Naive thymus-derived CD4-positive, alpha-beta T cell (primary cell): Measurements from ENCODE around the gene STAP2. TPM values are rescaled to one million over a fixed set of nuclear protein-coding genes. Genes with fewer than 3 reads are reported as not detected.

ENCODE experiments used
- ATAC-seq: fragments of 150-1000 bp; cut with Tn5 transposase; 2 replicates; pipeline ENCODE4 v1.10.0; 2021; ENCODE audit warnings: mild to moderate bottlenecking, moderate library complexity
- CTCF ChIA-PET: fragments of 350-600 bp; sonication (Branson Sonifier 250); formaldehyde crosslinking; loops from one replicate; lab custom pipeline; 2021; ENCODE audit warnings: antibody characterized with exemption; lab: Charles Lee
- POLR2A ChIA-PET: fragments of 350-600 bp; sonication (Branson Sonifier 250); formaldehyde crosslinking; loops from one replicate; lab custom pipeline; 2021; ENCODE audit warnings: antibody characterized with exemption, inconsistent platforms; lab: Charles Lee
- DNase-seq, 9 donors: peaks; one replicate each; pipeline versions ENCODE4 v3.0.0 to v3.0.0-alpha.2; 2020 to 2022; ENCODE audit warnings: mixed read lengths in 1 of 9
- H3K27ac ChIP-seq: one replicate; pipeline ENCODE4 v1.7.0; 2013; ENCODE audit warnings: mild to moderate bottlenecking, low read depth, low read length, moderate library complexity
- H3K27me3 ChIP-seq, 2 donors: one replicate each; pipeline ENCODE4 v1.7.0; 2013; ENCODE audit warnings: low read length in 2 of 2, mild to moderate bottlenecking in 2 of 2, moderate library complexity in 2 of 2; ENCODE audit not compliant: control insufficient read depth in 2 of 2, insufficient read depth in 2 of 2
- H3K36me3 ChIP-seq, 3 experiments: 1 replicate in 2 of 3; 2 replicates in 1 of 3; pipeline ENCODE4 v1.7.0; 2013; ENCODE audit warnings: low read length in 3 of 3, mild to moderate bottlenecking in 3 of 3, moderate library complexity in 1 of 3; ENCODE audit not compliant: insufficient read depth in 3 of 3, control insufficient read depth in 2 of 3
- H3K4me1 ChIP-seq, 2 donors: one replicate each; pipeline ENCODE4 v1.7.0; 2013; ENCODE audit warnings: low read length in 2 of 2, mild to moderate bottlenecking in 2 of 2, moderate library complexity in 1 of 2; ENCODE audit not compliant: control insufficient read depth in 2 of 2, insufficient read depth in 2 of 2
- H3K4me3 ChIP-seq: 2 replicates; pipeline ENCODE4 v1.7.0; 2013; ENCODE audit warnings: mild to moderate bottlenecking, low read length
- H3K9me3 ChIP-seq, 3 experiments: 1 replicate in 2 of 3; 2 replicates in 1 of 3; pipeline ENCODE4 v1.7.0; 2013; ENCODE audit warnings: low read length in 3 of 3; ENCODE audit not compliant: control insufficient read depth in 2 of 3
- H3K27ac Mint-ChIP-seq, 9 donors: one replicate each; pipeline ENCODE4 v1.8.0; 2020 to 2022; ENCODE audit warnings: mixed read lengths in 9 of 9, mild to moderate bottlenecking in 8 of 9, moderate library complexity in 5 of 9, inconsistent platforms in 2 of 9
- H3K27me3 Mint-ChIP-seq, 5 donors: one replicate each; pipeline ENCODE4 v1.8.0; 2021 to 2022; ENCODE audit warnings: mixed read lengths in 5 of 5, mild to moderate bottlenecking in 1 of 5
- H3K36me3 Mint-ChIP-seq, 5 donors: one replicate each; pipeline ENCODE4 v1.8.0; 2020 to 2022; ENCODE audit warnings: mixed read lengths in 5 of 5, mild to moderate bottlenecking in 3 of 5, inconsistent platforms in 1 of 5
- H3K4me1 Mint-ChIP-seq, 7 donors: one replicate each; pipeline ENCODE4 v1.8.0; 2020 to 2022; ENCODE audit warnings: mixed read lengths in 7 of 7, mild to moderate bottlenecking in 3 of 7, inconsistent platforms in 1 of 7
- H3K4me3 Mint-ChIP-seq, 10 donors: one replicate each; pipeline ENCODE4 v1.8.0; 2020 to 2022; ENCODE audit warnings: mild to moderate bottlenecking in 10 of 10, mixed read lengths in 10 of 10, moderate library complexity in 6 of 10, inconsistent platforms in 2 of 10
- H3K9me3 Mint-ChIP-seq, 11 donors: one replicate each; pipeline ENCODE4 v1.8.0; 2020 to 2022; ENCODE audit warnings: mixed read lengths in 11 of 11, mild to moderate bottlenecking in 4 of 11, inconsistent platforms in 1 of 11, moderate library complexity in 1 of 11
- intact Hi-C, 2 donors: fragments of 100-400 bp; cut with micrococcal nuclease; formaldehyde crosslinking; loops; one replicate each; pipeline ENCODE4 v1.15.1; 2023
- polyA plus RNA-seq, 2 donors: library from polyadenylated mRNA; unstranded; fragments of 300-500 nt; fragmentation: Illumina TruSeq; gene quantifications; one replicate each; pipeline ENCODE4 v1.2.3, GENCODE V29; 2021
- total RNA-seq, 6 experiments: library from RNA in 5 of 6; stranded (reverse) in 5 of 6; gene quantifications; 1 replicate in 5 of 6; 2 replicates in 1 of 6; pipeline ENCODE4 v1.2.3 and lab custom pipeline; 2021 to 2026

Gene STAP2
- total and polyA plus RNA-seq, 7 experiments from 2014 or later: 2.4 to 11.8 (median 4.5) TPM

DNA sequence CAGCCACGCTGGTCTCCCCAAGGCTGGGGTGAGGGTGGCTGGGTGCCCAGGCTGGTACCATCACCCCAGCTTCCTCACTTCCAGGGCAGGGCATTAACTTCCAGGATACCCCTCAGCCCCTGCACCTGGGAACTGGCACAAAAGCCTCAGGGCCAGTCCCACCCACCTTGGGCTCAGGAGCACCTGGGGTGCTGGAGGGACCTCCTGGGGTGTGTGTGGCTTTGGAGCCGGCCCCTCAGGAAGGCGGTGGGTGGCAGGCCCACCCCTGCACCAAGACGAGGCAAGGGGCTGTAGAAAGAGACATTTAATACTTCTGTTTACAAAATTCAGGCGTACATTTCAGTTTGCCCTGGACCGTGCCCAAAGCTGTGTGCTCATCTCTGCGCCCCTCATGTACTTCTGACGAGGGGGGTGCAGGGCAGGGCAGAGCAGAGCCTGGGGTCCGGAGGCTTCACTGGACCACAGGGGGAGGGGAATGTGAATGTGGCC, 21.5 kb upstream of the STAP2 start:
- intact Hi-C loops: no loop called here
- Mint-ChIP-seq H3K9me3 (no peaks in the 10 kb centered on the region), H3K36me3 (peaks cover 0 to 10% (median 3%) of the 10 kb centered on the region in 5 donors), H3K4me3 (no peak overlapping the region), H3K27ac (no peak overlapping the region), H3K27me3 (no peaks in the 10 kb centered on the region), H3K4me1 (peaks cover 0 to 3% (median 0%) of the 10 kb centered on the region in 7 donors)
- POLR2A ChIA-PET: no interaction called here
- peaks cover 0 to 67% (median 2%) of the 10 kb centered on the region in 3 experiments for H3K36me3 ChIP-seq
- no peak overlapping the region for H3K27ac ChIP-seq
- no peaks in the 10 kb centered on the region for H3K4me1 ChIP-seq
- CTCF ChIA-PET: interaction anchor here (1.0 kb wide), 1 partner anchor 113 kb away, joined by 5 read pairs; the partner anchor contains the start of gene YJU2
- ATAC-seq (no peak), DNase-seq (no peak)
- no peaks in the 10 kb centered on the region for H3K27me3 ChIP-seq
- no peak overlapping the region for H3K4me3 ChIP-seq
- no peaks in the 10 kb centered on the region for H3K9me3 ChIP-seq

GRCh38 chr19:4359627-4360000, 21.0 kb upstream of the STAP2 start:
- H3K27me3 ChIP-seq: no peaks in the 10 kb centered on the region
- DNase-seq (no peak), ATAC-seq (no peak)
- POLR2A ChIA-PET: no interaction called here
- H3K36me3 Mint-ChIP-seq: peaks cover 0 to 10% (median 3%) of the 10 kb centered on the region in 5 donors
- H3K36me3 ChIP-seq: peaks cover 0 to 64% (median 0%) of the 10 kb centered on the region in 3 experiments
- no peaks in the 10 kb centered on the region for H3K4me1 ChIP-seq
- no peak overlapping the region for H3K27ac ChIP-seq
- no peaks in the 10 kb centered on the region for H3K27me3 Mint-ChIP-seq
- intact Hi-C loops: no loop called here
- H3K27ac Mint-ChIP-seq: no peak overlapping the region
- H3K9me3 Mint-ChIP-seq: no peaks in the 10 kb centered on the region
- no peak overlapping the region for H3K4me3 Mint-ChIP-seq
- no peaks in the 10 kb centered on the region for H3K9me3 ChIP-seq
- no peak overlapping the region for H3K4me3 ChIP-seq
- H3K4me1 Mint-ChIP-seq: peaks cover 0 to 3% (median 0%) of the 10 kb centered on the region in 7 donors
- CTCF ChIA-PET: interaction anchor here (1.0 kb wide), 1 partner anchor 113 kb away, joined by 5 read pairs; the partner anchor contains the start of gene YJU2

GRCh38 chr19:4358709-4359626, 20.3 kb upstream of the STAP2 start:
- H3K4me1 Mint-ChIP-seq: peaks cover 0 to 3% (median 0%) of the 10 kb centered on the region in 7 donors
- no peaks in the 10 kb centered on the region for H3K9me3 Mint-ChIP-seq
- ChIA-PET POLR2A (no interaction called here), CTCF (interaction anchor here (1.0 kb wide), 1 partner anchor 112 kb away, joined by 5 read pairs; the partner anchor contains the start of gene YJU2)
- no peaks in the 10 kb centered on the region for H3K9me3 ChIP-seq
- H3K27me3 Mint-ChIP-seq: no peaks in the 10 kb centered on the region
- DNase-seq (no peak), ATAC-seq (no peak)
- peaks cover 0 to 10% (median 3%) of the 10 kb centered on the region in 5 donors for H3K36me3 Mint-ChIP-seq
- H3K4me3 Mint-ChIP-seq: no peak overlapping the region
- no peaks in the 10 kb centered on the region for H3K4me1 ChIP-seq
- H3K27ac Mint-ChIP-seq: peak overlapping the region in 4 of 9 donors; percentile 14 to 52 (median 36)
- intact Hi-C loops: no loop called here
- H3K4me3 ChIP-seq: no peak overlapping the region
- peaks cover 0 to 62% (median 0%) of the 10 kb centered on the region in 3 experiments for H3K36me3 ChIP-seq
- H3K27me3 ChIP-seq: no peaks in the 10 kb centered on the region
- H3K27ac ChIP-seq: no peak overlapping the region

- H3K4me1 Mint-ChIP-seq: peaks cover 0 to 3% (median 0%) of the 10 kb centered on the region in 7 donors
- ATAC-seq: no peak
- peaks cover 0 to 10% (median 3%) of the 10 kb centered on the region in 5 donors for H3K36me3 Mint-ChIP-seq
- Histone ChIP-seq H3K9me3 (no peaks in the 10 kb centered on the region), H3K27ac (no peak overlapping the region), H3K36me3 (peaks cover 0 to 51% (median 0%) of the 10 kb centered on the region in 3 experiments), H3K27me3 (no peaks in the 10 kb centered on the region), H3K4me1 (no peaks in the 10 kb centered on the region), H3K4me3 (no peak overlapping the region)
- DNase-seq: no peak
- ChIA-PET CTCF (no interaction called here), POLR2A (no interaction called here)
- H3K4me3 Mint-ChIP-seq: no peak overlapping the region
- no peaks in the 10 kb centered on the region for H3K27me3 Mint-ChIP-seq
- no peaks in the 10 kb centered on the region for H3K9me3 Mint-ChIP-seq
- no peak overlapping the region for H3K27ac Mint-ChIP-seq
- intact Hi-C loops: no loop called here
Measured at GRCh38 chr19:4357921-4358326, 19.3 kb upstream of the STAP2 start.

GRCh38 chr19:4357095-4357797, 18.6 kb upstream of the STAP2 start:
- H3K27me3 Mint-ChIP-seq: no peaks in the 10 kb centered on the region
- ChIA-PET CTCF (no interaction called here), POLR2A (interaction anchor here (0.6 kb wide), 1 partner anchor 13 kb away, joined by 3 read pairs; no protein-coding TSS in a partner anchor)
- intact Hi-C loops: no loop called here
- peaks cover 0 to 5% (median 0%) of the 10 kb centered on the region in 7 donors for H3K4me1 Mint-ChIP-seq
- no peak for DNase-seq
- ATAC-seq: no peak
- H3K9me3 ChIP-seq: no peaks in the 10 kb centered on the region
- no peak overlapping the region for H3K4me3 Mint-ChIP-seq
- H3K27ac Mint-ChIP-seq: no peak overlapping the region
- H3K27me3 ChIP-seq: no peaks in the 10 kb centered on the region
- no peaks in the 10 kb centered on the region for H3K9me3 Mint-ChIP-seq
- H3K36me3 ChIP-seq: peaks cover 0 to 45% (median 0%) of the 10 kb centered on the region in 3 experiments
- H3K4me3 ChIP-seq: no peak overlapping the region
- no peak overlapping the region for H3K27ac ChIP-seq
- H3K4me1 ChIP-seq: no peaks in the 10 kb centered on the region
- peaks cover 0 to 9% (median 3%) of the 10 kb centered on the region in 5 donors for H3K36me3 Mint-ChIP-seq

DNA sequence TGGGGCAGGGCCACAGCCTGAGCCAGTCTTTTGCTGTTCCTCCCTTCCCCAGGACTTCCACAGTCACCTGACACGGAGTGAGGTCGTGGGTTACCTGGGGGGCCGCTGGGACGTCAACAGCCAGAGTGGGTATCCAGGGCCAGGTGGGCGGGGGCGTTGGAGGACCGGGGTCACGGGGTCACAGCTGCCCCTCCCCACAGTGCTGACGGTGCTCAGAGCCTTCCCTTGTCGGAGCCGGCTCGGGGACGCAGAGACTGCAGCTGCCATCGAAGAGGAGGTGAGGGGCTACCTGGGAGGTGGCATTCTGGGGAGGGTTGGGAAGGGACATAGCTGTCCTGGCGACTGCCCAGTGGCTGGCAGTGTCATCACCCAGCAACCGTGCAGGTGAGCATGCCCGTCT, 16.3 kb upstream of the STAP2 start:
- Histone ChIP-seq H3K9me3 (no peaks in the 10 kb centered on the region), H3K36me3 (peaks cover 0 to 25% (median 0%) of the 10 kb centered on the region in 3 experiments), H3K27me3 (no peaks in the 10 kb centered on the region), H3K4me1 (no peaks in the 10 kb centered on the region), H3K27ac (no peak overlapping the region), H3K4me3 (no peak overlapping the region)
- DNase-seq: no peak
- no peak overlapping the region for H3K4me3 Mint-ChIP-seq
- peaks cover 0 to 5% (median 0%) of the 10 kb centered on the region in 5 donors for H3K36me3 Mint-ChIP-seq
- H3K9me3 Mint-ChIP-seq: no peaks in the 10 kb centered on the region
- ChIA-PET CTCF (interaction anchor here (0.7 to 1.7 kb wide), 3 partner anchors 35 to 88 kb away, joined by 3 to 6 read pairs (median 3); no protein-coding TSS in a partner anchor), POLR2A (no interaction called here)
- H3K27ac Mint-ChIP-seq: no peak overlapping the region
- no peak for ATAC-seq
- peaks cover 0 to 9% (median 0%) of the 10 kb centered on the region in 7 donors for H3K4me1 Mint-ChIP-seq
- intact Hi-C loops: no loop called here
- H3K27me3 Mint-ChIP-seq: no peaks in the 10 kb centered on the region
